Fibroblast of lung (primary cell): ENCODE measurements around the gene LAMTOR4. TPM values are rescaled to one million over a fixed set of nuclear protein-coding genes. Genes with fewer than 3 reads are reported as not detected.

Source experiments
- DNase-seq, 2 donors: peaks; one replicate each; pipeline versions ENCODE4 v3.0.0 to v3.0.0-alpha.2; 2010; ENCODE audit warnings: low read depth in 2 of 2
- H2AFZ ChIP-seq: 2 replicates; pipeline ENCODE4 v1.5.1; 2012; ENCODE audit warnings: low read length, control low read depth, inconsistent platforms
- H3K27ac ChIP-seq: 2 replicates; pipeline ENCODE4 v1.5.1; 2011; ENCODE audit warnings: low read length, control low read depth; ENCODE audit not compliant: insufficient read depth
- H3K27me3 ChIP-seq: 2 replicates; pipeline ENCODE4 v1.5.1; 2011; ENCODE audit warnings: mild to moderate bottlenecking, low read length; ENCODE audit not compliant: control insufficient read depth, insufficient read depth
- H3K36me3 ChIP-seq: 2 replicates; pipeline ENCODE4 v1.5.1; 2011; ENCODE audit warnings: low read length; ENCODE audit not compliant: control insufficient read depth, insufficient read depth
- H3K4me1 ChIP-seq: 2 replicates; pipeline ENCODE4 v1.5.1; 2011; ENCODE audit warnings: low read length; ENCODE audit not compliant: control insufficient read depth, insufficient read depth; ENCODE audit errors: extremely low read depth
- H3K4me2 ChIP-seq: 2 replicates; pipeline ENCODE4 v1.5.1; 2011; ENCODE audit warnings: low read length, control low read depth; ENCODE audit not compliant: insufficient read depth; ENCODE audit errors: extremely low read depth
- H3K4me3 ChIP-seq, 4 experiments: fragments of 200-600 bp in 1 of 4; sonication (generic) in 1 of 4; replicated peaks in 1 of 4; 2 replicates each; pipeline ENCODE4 v1.5.1; 2011 to 2016; ENCODE audit warnings: low read length in 4 of 4, low read depth in 3 of 4, mild to moderate bottlenecking in 3 of 4, control low read depth in 2 of 4, inconsistent platforms in 1 of 4, mixed read lengths in 1 of 4; ENCODE audit not compliant: insufficient read depth in 1 of 4; ENCODE audit errors: control extremely low read depth in 1 of 4
- H3K79me2 ChIP-seq: 2 replicates; pipeline ENCODE4 v1.5.1; 2012; ENCODE audit warnings: mild to moderate bottlenecking, low read length, inconsistent platforms; ENCODE audit not compliant: control insufficient read depth, insufficient read depth
- H3K9ac ChIP-seq: 2 replicates; pipeline ENCODE4 v1.5.1; 2011; ENCODE audit warnings: mild to moderate bottlenecking, low read length, control low read depth; ENCODE audit not compliant: insufficient read depth
- H3K9me3 ChIP-seq: 2 replicates; pipeline ENCODE4 v1.5.1; 2012; ENCODE audit warnings: low read depth, low read length; ENCODE audit not compliant: control insufficient read depth, insufficient read depth
- H4K20me1 ChIP-seq: 2 replicates; pipeline ENCODE4 v1.5.1; 2011; ENCODE audit warnings: low read length; ENCODE audit not compliant: control insufficient read depth, insufficient read depth; ENCODE audit errors: extremely low read depth
- EZH2 ChIP-seq: IDR thresholded peaks from 2 replicates; pipeline ENCODE4 v1.5.1; 2012; ENCODE audit warnings: low read length, control low read depth, mild to moderate bottlenecking; ENCODE audit errors: missing control alignments
- polyA plus RNA-seq, 2 donors: library from polyadenylated mRNA; depleted of rRNA in 1 of 2; stranded (reverse) in 1 of 2; unstranded in 1 of 2; fragments of >200 nt; gene quantifications; 2 replicates each; pipeline ENCODE4 v1.2.1, GENCODE V29; 2011 to 2012; ENCODE audit warnings: missing spikeins in 1 of 2
- total RNA-seq: library from RNA; depleted of rRNA; stranded (reverse); fragments of >200 nt; gene quantifications from 2 replicates; pipeline ENCODE4 v1.2.1, GENCODE V29; 2014
- TF ChIP-seq, protein P1 (sequence below), 2 donors: IDR thresholded peaks in 1 of 2; conservative IDR thresholded peaks in 1 of 2; 1 replicate in 1 of 2; 2 replicates in 1 of 2; pipeline ENCODE4 v1.5.1; 2011 to 2012; ENCODE audit warnings: low read length in 2 of 2, control low read depth in 1 of 2, inconsistent platforms in 1 of 2, low read depth in 1 of 2, mild to moderate bottlenecking in 1 of 2

LAMTOR4 gene
- total and polyA plus RNA-seq, 2 donors (not counting 1 experiment from before 2014, with no cell fraction given): 95.0 to 116 TPM

DNA sequence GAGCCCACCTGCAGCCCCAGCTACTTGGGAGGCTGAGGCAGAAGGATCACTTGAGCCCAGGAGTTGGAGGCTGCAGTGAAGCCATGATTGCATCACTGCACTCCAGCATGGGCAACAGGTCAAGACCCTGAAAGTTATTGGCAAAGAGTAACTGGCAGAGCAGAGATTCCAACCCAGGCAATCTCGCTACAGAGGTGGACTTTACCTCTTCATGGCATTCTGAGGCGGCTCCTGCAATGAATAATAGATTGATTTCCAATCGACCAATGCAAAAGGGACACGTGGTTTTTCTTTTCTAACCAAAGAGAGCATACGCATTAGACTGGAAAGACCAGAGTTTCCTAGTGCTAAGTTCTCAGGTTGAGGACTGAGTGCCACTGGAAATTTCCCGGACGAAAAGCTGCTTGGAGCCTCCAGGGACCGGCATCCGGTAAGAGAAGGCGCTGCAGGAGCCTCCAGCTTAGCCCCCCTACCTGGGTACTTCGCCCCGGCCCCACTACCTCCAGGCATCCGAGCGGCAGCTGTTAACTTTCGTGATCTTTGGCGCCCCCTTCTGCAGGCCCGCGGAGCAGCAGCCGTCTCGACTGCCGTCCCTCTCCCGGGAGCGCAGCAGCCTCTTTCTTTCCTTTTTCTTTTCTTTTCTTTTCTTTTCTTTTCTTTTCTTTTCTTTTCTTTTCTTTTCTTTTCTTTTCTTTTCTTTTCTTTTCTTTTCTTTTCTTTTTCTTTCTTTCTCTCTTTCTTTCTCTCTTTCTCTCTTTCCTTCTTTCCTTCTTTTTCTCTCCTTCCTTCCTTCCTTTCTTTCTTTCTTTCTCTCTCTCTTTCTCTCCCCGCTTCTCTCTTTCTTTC lies 17.9 kb upstream of the LAMTOR4 start:
- peak; percentile 22 to 46 for DNase-seq
- Histone ChIP-seq H3K79me2 (no peaks in the 10 kb centered on the region), H2AFZ (no peak overlapping the region), H3K27ac (no peak overlapping the region), H3K4me2 (peak overlapping the region; percentile 56), H3K4me1 (peaks cover 3% of the 10 kb centered on the region), H3K9me3 (no peaks in the 10 kb centered on the region), H3K27me3 (no peaks in the 10 kb centered on the region), H3K36me3 (no peaks in the 10 kb centered on the region), H3K4me3 (no peak overlapping the region), H4K20me1 (no peaks in the 10 kb centered on the region), H3K9ac (no peak overlapping the region)
- TF ChIP-seq, protein P1, sequence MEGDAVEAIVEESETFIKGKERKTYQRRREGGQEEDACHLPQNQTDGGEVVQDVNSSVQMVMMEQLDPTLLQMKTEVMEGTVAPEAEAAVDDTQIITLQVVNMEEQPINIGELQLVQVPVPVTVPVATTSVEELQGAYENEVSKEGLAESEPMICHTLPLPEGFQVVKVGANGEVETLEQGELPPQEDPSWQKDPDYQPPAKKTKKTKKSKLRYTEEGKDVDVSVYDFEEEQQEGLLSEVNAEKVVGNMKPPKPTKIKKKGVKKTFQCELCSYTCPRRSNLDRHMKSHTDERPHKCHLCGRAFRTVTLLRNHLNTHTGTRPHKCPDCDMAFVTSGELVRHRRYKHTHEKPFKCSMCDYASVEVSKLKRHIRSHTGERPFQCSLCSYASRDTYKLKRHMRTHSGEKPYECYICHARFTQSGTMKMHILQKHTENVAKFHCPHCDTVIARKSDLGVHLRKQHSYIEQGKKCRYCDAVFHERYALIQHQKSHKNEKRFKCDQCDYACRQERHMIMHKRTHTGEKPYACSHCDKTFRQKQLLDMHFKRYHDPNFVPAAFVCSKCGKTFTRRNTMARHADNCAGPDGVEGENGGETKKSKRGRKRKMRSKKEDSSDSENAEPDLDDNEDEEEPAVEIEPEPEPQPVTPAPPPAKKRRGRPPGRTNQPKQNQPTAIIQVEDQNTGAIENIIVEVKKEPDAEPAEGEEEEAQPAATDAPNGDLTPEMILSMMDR (conservative IDR thresholded peaks at IDR 0.05 in 1 of 2, IDR thresholded peaks at IDR 0.05 in 1 of 2; ENCODE audit: low read depth in 1 of 2, low read length in 2 of 2): peak; percentile 42 to 71
- TF ChIP-seq EZH2: no peak

DNA sequence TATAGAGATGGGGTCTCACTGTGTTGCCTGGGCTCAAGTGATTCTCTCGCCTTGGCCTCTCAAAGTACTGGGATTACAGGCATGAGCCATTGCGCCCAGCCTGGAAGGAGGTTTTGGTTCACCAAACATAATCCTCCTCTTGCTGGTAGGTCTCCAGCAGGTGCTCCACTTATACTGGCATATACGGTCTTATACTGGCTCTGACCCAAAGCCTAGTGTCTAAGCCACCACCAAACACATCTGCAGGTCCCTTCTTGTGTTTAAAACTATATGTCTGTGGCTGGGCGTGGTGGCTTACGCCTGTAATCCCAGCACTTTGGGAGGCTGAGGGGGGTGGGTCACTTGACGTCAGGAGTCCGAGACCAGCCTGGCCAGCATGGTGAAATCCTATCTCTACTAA lies 16.6 kb upstream of the LAMTOR4 start:
- no peaks in the 10 kb centered on the region for H3K9me3 ChIP-seq

DNA sequence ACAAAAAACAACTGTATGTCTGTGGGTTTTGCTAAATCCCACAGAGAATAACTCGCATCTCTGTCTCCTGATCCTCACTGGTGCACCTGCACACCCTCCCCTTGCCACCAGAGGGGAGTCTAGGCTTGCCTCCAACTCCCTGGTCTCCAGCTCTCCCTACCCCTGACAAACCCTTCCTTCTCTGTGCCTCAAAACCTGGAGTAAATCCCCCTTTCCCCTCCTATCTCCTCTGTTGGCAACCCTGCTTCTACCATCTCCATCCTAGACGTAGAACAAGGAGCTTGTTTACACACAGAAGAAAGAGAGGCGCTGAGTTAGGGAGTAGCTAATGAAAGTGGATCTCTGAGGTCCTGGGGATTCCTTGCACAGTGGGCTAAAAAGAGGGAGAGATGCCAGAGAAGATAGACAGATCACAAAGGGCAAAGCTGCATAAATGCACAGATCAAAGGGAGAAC lies 16.0 kb upstream of the LAMTOR4 start:
- Histone ChIP-seq H3K9ac (no peak overlapping the region), H3K36me3 (no peaks in the 10 kb centered on the region), H3K4me2 (no peak overlapping the region), H3K4me1 (peaks cover 3% of the 10 kb centered on the region), H3K27me3 (no peaks in the 10 kb centered on the region), H4K20me1 (no peaks in the 10 kb centered on the region), H3K9me3 (no peaks in the 10 kb centered on the region), H3K4me3 (no peak overlapping the region), H3K27ac (no peak overlapping the region), H2AFZ (no peak overlapping the region), H3K79me2 (no peaks in the 10 kb centered on the region)
- TF ChIP-seq, protein P1 (conservative IDR thresholded peaks at IDR 0.05 in 1 of 2, IDR thresholded peaks at IDR 0.05 in 1 of 2; ENCODE audit: low read depth in 1 of 2, low read length in 2 of 2): peak; percentile 89 to 91
- TF ChIP-seq EZH2: no peak
- DNase-seq: peak; percentile 39 to 63

More for the DNA sequence above, 16.6 kb upstream of the LAMTOR4 start:
- H3K27ac ChIP-seq: no peak overlapping the region
- H2AFZ ChIP-seq: no peak overlapping the region
- no peak overlapping the region for H3K9ac ChIP-seq
- H3K4me1 ChIP-seq: peaks cover 3% of the 10 kb centered on the region
- H3K27me3 ChIP-seq: no peaks in the 10 kb centered on the region
- no peaks in the 10 kb centered on the region for H4K20me1 ChIP-seq
- H3K4me3 ChIP-seq: no peak overlapping the region
- H3K36me3 ChIP-seq: no peaks in the 10 kb centered on the region
- no peaks in the 10 kb centered on the region for H3K79me2 ChIP-seq
- no peak for TF ChIP-seq EZH2
- TF ChIP-seq, protein P1 (conservative IDR thresholded peaks at IDR 0.05 in 1 of 2, IDR thresholded peaks at IDR 0.05 in 1 of 2; ENCODE audit: low read depth in 1 of 2, low read length in 2 of 2): no peak
- no peak for DNase-seq
- H3K4me2 ChIP-seq: no peak overlapping the region
